ENCODE data around the gene PLOD3.

GRCh38 chr7:101243646-101244374 is 26.4 kb upstream of the PLOD3 start:
- TF ChIP-seq CTCF (IDR thresholded peaks at IDR 0.05; ENCODE audit: low read depth, low read length): no peak
- TF ChIP-seq POLR2A (IDR thresholded peaks at IDR 0.05; ENCODE audit: extremely low read depth, insufficient read length): no peak
- no peak for TF ChIP-seq MYC (IDR thresholded peaks at IDR 0.05; ENCODE audit: low read depth, low read length)
